Measurements from ENCODE around the gene ANKRD16. TPM values are rescaled to one million over a fixed set of nuclear protein-coding genes. Genes with fewer than 3 reads are reported as not detected.
"Not testable (repeated sequence)": the region's sequence is repeated elsewhere in the genome, so short reads cannot be mapped to it uniquely, and the experiment has no call there.

The ANKRD16 gene
- total and polyA plus RNA-seq, 9 donors = 6.6 to 15.3 (median 9.6) TPM

DNA sequence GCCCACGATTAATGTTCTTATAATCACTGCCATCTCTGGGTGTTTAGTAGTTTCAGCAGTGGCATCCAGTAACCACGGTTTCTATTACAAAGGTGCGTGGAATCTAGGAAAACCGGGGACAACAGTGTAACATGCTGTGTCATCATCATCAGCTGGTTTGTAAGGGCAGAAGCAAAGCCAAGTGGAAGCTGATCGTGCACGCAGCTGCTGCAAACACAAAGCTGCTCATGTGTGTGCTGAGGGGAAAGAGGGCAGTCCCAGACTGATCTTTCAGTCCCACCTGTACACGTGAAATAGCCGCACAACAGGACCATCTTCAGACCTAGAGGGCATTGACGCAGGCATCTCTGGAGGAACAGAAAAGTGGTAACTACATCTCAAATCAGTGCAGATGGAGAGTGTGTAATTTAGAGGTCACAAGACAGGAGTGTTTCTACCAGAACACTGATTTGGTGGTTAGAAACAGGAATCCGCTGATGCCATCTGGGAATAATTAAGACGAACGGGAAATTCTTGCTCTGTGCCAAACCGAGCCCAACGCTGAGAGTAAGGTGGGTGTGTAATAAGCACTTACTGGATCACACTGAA is 13.4 kb downstream of the ANKRD16 start:
- Histone ChIP-seq H3K36me3 (no peaks in the 10 kb centered on the region), H3K27me3 (no peaks in the 10 kb centered on the region), H3K4me3 (no peak overlapping the region), H3K4me1 (ENCODE audit: insufficient read depth) (no peaks in the 10 kb centered on the region), H3K9me3 (no peaks in the 10 kb centered on the region), H3K27ac (no peak overlapping the region)
- DNase-seq = no peak
- WGBS, 3 donors = 61 to 73% (median 70%) methylated on average over 14 of the region's 14 CpGs
- intact Hi-C loops (cut with DNase I) = loop anchor here in 3 of 4 donors (10.0 kb wide), 2 partner anchors 241 to 431 kb away; no protein-coding TSS in a partner anchor
- TF ChIP-seq EP300 (IDR thresholded peaks at IDR 0.05) (no peak), POLR2A (IDR thresholded peaks at IDR 0.05) (no peak)
- TF ChIP-seq, protein P1, sequence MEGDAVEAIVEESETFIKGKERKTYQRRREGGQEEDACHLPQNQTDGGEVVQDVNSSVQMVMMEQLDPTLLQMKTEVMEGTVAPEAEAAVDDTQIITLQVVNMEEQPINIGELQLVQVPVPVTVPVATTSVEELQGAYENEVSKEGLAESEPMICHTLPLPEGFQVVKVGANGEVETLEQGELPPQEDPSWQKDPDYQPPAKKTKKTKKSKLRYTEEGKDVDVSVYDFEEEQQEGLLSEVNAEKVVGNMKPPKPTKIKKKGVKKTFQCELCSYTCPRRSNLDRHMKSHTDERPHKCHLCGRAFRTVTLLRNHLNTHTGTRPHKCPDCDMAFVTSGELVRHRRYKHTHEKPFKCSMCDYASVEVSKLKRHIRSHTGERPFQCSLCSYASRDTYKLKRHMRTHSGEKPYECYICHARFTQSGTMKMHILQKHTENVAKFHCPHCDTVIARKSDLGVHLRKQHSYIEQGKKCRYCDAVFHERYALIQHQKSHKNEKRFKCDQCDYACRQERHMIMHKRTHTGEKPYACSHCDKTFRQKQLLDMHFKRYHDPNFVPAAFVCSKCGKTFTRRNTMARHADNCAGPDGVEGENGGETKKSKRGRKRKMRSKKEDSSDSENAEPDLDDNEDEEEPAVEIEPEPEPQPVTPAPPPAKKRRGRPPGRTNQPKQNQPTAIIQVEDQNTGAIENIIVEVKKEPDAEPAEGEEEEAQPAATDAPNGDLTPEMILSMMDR (IDR thresholded peaks at IDR 0.05) = no peak

DNA sequence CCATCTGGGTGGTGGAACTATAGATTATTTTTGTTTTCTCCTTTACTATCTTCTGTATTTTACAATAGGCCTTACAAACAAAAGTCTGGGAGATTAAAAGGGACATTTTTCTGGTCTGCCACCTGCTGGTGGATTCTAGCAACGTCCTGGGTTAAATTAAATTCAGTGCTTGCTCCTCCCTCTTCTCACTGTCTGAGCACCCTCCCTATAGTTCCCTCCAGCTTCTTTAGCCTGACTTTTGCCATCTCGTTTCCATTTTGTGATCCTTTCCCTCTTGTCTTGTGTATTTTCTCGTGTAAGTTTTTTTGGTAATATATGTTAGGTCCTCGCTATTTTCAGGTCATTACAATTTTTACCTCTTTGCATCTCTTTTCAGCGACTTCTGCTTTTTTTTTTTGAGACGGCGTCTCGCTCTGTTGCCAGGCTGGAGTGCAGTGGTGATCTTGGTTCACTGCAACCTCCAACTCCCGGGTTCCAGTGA is 16.1 kb downstream of the ANKRD16 start:
- Histone ChIP-seq H3K9me3 (no peaks in the 10 kb centered on the region), H3K27me3 (no peaks in the 10 kb centered on the region), H3K4me3 (no peak overlapping the region), H3K4me1 (ENCODE audit: insufficient read depth) (no peaks in the 10 kb centered on the region), H3K36me3 (no peaks in the 10 kb centered on the region), H3K27ac (no peak overlapping the region)
- WGBS, 3 donors = 45 to 54% (median 51%) methylated on average over 9 of the region's 9 CpGs
- intact Hi-C loops (cut with DNase I) = loop anchor here in 3 of 4 donors (5.0 to 10.0 kb wide), 4 partner anchors 186 to 431 kb away; no protein-coding TSS in a partner anchor
- DNase-seq = peak; percentile 47 to 79 (median 68)
- TF ChIP-seq POLR2A (IDR thresholded peaks at IDR 0.05) = no peak
- TF ChIP-seq, protein P1 (IDR thresholded peaks at IDR 0.05) = peak; percentile 63 to 83 (median 73)

DNA sequence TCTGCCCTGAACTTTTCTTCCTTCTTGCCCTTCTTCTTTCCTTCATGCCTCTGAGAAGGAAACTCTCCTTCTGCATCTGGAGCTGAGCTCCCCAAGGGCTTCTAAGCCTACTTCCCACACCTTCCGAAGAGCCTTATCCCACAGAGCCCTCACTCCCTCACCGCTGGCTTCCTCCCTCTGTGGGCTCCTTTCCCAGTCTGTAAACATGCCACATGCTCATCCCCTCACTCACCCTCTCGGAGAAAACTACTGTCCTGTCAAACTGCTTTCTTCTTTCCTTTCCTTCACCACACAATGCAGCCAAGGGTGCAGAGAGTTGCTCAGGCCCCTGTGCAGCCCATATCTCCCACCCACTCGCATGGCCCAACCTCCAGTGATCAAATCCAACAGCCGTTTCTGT is 18.1 kb downstream of the ANKRD16 start:
- DNase-seq = no peak
- Histone ChIP-seq H3K4me1 (ENCODE audit: insufficient read depth) (no peaks in the 10 kb centered on the region), H3K4me3 (no peak overlapping the region), H3K27me3 (no peaks in the 10 kb centered on the region), H3K9me3 (no peaks in the 10 kb centered on the region), H3K36me3 (no peaks in the 10 kb centered on the region), H3K27ac (no peak overlapping the region)
- TF ChIP-seq POLR2A (IDR thresholded peaks at IDR 0.05) = no peak
- TF ChIP-seq EP300 (IDR thresholded peaks at IDR 0.05) = no peak
- TF ChIP-seq, protein P1 (IDR thresholded peaks at IDR 0.05) = no peak
- 12 to 20% (median 15%) methylated on average over 5 of the region's 5 CpGs for WGBS, 3 donors
- intact Hi-C loops (cut with DNase I) = loop anchor here in 3 of 4 donors (5.0 to 10.0 kb wide), 4 partner anchors 184 to 429 kb away; no protein-coding TSS in a partner anchor

DNA sequence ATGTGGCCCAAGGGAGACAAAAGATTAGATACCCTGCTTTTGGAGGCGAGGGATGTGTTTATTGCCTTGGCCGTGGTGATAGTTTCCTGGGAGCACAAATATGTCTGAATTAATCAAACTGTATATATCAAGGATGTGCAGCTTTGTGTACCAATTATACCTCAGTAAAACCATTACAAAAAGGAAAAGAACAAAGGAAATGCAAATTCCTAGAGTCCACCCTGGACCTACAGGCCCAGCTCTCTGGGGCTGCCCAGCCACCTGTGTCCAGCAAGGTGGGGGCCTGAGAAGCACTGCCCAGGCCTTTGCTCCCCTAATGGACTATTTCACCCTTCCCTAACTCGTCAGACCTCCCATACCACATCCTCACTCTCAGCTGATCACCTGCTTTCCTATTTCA is 20.5 kb downstream of the ANKRD16 start:
- TF ChIP-seq POLR2A (IDR thresholded peaks at IDR 0.05) = no peak
- no peak for TF ChIP-seq EP300 (IDR thresholded peaks at IDR 0.05)
- TF ChIP-seq, protein P1 (IDR thresholded peaks at IDR 0.05) = no peak
- no peak for DNase-seq
- Histone ChIP-seq H3K27me3 (no peaks in the 10 kb centered on the region), H3K27ac (no peak overlapping the region), H3K4me1 (ENCODE audit: insufficient read depth) (no peaks in the 10 kb centered on the region), H3K4me3 (no peak overlapping the region), H3K9me3 (no peaks in the 10 kb centered on the region), H3K36me3 (no peaks in the 10 kb centered on the region)
- intact Hi-C loops (cut with DNase I) = no loop called here
- WGBS, 3 donors = 87 to 98% (median 91%) methylated on average over 3 of the region's 3 CpGs

DNA sequence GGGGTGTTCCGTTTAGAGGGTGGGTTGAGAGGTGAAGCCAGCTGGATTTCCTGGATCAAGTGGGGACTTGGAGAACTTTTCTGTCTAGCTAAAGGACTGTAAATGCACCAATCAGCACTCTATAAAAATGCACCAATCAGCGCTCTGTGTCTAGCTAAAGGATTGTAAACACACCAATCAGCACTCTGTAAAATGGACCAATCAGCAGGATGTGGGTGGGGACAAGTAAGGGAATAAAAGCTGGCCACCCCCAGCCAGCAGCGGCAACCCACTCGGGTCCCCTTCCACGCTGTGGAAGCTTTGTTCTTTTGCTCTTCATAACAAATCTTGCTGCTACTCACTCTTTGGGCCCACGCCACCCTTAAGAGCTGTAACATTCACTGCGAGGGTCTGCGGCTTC is 21.3 kb downstream of the ANKRD16 start:
- H3K36me3 ChIP-seq; H3K4me1 ChIP-seq (ENCODE audit: insufficient read depth); intact Hi-C loops (cut with DNase I); DNase-seq; H3K9me3 ChIP-seq; H3K4me3 ChIP-seq; H3K27me3 ChIP-seq; H3K27ac ChIP-seq: not testable (repeated sequence)
- WGBS, 3 donors = 91 to 96% (median 93%) methylated on average over 8 of the region's 8 CpGs

DNA sequence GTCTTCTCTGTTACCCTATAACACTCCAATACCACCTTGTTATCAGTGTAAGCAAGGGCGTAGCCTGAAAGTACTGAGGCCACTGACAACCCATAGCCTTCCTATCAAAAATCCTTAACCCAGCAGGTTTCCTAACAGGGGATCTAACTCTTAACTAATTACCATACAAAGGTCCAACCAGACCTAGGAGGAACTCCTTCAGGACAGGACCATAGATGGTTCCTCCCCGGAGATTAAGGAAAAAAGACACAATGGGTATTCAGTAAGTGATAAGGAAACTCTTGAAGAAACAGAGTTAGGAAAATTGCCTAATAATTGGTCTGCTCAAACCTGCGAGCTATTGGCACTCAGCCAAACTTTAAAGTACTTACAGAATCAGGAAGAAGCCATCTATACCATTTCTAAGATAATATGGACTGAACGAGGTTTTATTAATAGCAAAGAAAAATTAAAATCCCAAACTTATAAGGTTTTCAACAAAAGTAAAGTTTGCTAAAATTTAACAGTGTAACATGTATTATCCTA is 22.5 kb downstream of the ANKRD16 start:
- 58 to 63% (median 61%) methylated on average over 4 of the region's 4 CpGs for WGBS, 3 donors
- intact Hi-C loops (cut with DNase I); H3K27ac ChIP-seq; H3K9me3 ChIP-seq; H3K36me3 ChIP-seq; DNase-seq; H3K4me1 ChIP-seq (ENCODE audit: insufficient read depth); H3K4me3 ChIP-seq; H3K27me3 ChIP-seq: not testable (repeated sequence)

DNA sequence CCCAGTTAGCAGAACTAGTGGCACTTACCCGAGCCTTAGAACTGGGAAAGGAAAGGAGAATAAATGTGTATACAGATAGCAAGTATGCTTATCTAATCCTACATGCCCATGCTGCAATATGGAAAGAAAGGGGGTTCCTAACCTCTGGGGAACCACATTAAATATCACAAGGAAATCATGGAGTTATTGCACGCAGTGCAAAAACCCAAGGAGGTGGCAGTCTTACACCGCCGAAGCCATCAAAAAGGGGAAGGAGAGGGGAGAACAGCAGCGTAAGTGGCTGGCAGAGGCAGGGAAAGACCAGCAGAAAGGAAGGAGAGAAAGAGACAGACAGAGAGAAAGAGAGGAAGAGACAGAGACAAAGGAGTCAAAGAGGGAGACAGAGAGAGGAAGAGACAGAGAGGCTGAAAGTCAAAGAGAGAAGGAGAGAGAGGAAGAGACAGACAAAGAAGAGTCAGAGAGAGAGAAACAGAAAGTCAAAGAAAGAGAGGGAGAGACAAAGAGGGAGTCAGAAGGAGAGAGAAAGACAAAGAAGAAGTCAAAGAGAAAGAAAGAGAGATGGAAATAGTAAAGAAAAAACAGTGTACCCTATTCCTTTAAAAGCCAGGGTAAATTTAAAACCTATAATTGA is 23.1 kb downstream of the ANKRD16 start:
- 82 to 85% (median 82%) methylated on average over 5 of the region's 5 CpGs for WGBS, 3 donors

More for the DNA sequence above, 23.1 kb downstream of the ANKRD16 start:
- H3K36me3 ChIP-seq; H3K27me3 ChIP-seq; H3K9me3 ChIP-seq; H3K4me3 ChIP-seq; DNase-seq; H3K27ac ChIP-seq; intact Hi-C loops (cut with DNase I); H3K4me1 ChIP-seq (ENCODE audit: insufficient read depth): not testable (repeated sequence)
